SK-N-MC (cell line): ENCODE data around the gene SNPH.

Experiments
- DNase-seq: peaks from one replicate; pipeline ENCODE4 v3.0.0-alpha.2; 2011; ENCODE audit warnings: low read depth, low spot score
- H3K27ac ChIP-seq: fragments of 200-600 bp; sonication (generic); 2 replicates; pipeline ENCODE4 v1.5.1; 2016; ENCODE audit warnings: mixed run types
- H3K36me3 ChIP-seq: fragments of 200-600 bp; sonication (generic); 2 replicates; pipeline ENCODE4 v1.6.1; 2017; ENCODE audit warnings: antibody characterized with exemption, low read length, mixed read lengths; ENCODE audit not compliant: insufficient read depth
- H3K4me3 ChIP-seq: fragments of 200-600 bp; sonication (generic); 2 replicates; pipeline ENCODE4 v1.5.1; 2016
- H3K9ac ChIP-seq: fragments of 200-600 bp; sonication (generic); 2 replicates; pipeline ENCODE4 v1.8.0; 2017; ENCODE audit warnings: mixed run types, mixed read lengths; ENCODE audit not compliant: insufficient read length
- H3K9me3 ChIP-seq: fragments of 200-600 bp; sonication (generic); 2 replicates; pipeline ENCODE4 v1.6.1; 2017; ENCODE audit warnings: low read depth, mild to moderate bottlenecking, antibody characterized with exemption, low read length, moderate library complexity, mixed read lengths
- EZH2 ChIP-seq: fragments of 200-600 bp; sonication (generic); IDR thresholded peaks from one replicate; pipeline ENCODE4 v1.6.1; 2017; ENCODE audit warnings: antibody characterized with exemption
- FOXP2 ChIP-seq: optimal IDR thresholded peaks from 2 replicates; pipeline ENCODE3; 2011; ENCODE audit warnings: mild to moderate bottlenecking, moderate library complexity; ENCODE audit not compliant: insufficient read depth; ENCODE audit errors: extremely low read length, control extremely low read depth
- POLR2AphosphoS5 ChIP-seq: IDR thresholded peaks from 2 replicates; pipeline ENCODE4 v1.6.1; 2012; ENCODE audit warnings: mild to moderate bottlenecking, low read depth, low read length, borderline replicate concordance

SNPH gene

GRCh38 chr20:1287787-1288569 lies 21.9 kb downstream of the SNPH start:
- Histone ChIP-seq H3K27ac (no peak overlapping the region), H3K9ac (no peak overlapping the region), H3K4me3 (no peak overlapping the region), H3K9me3 (no peaks in the 10 kb centered on the region), H3K36me3 (no peaks in the 10 kb centered on the region)
- no peak for DNase-seq
- TF ChIP-seq EZH2 (no peak), FOXP2 (no peak), POLR2AphosphoS5 (no peak)

- H3K9me3 ChIP-seq = no peaks in the 10 kb centered on the region
- TF ChIP-seq POLR2AphosphoS5 (no peak), FOXP2 (no peak), EZH2 (no peak)
- no peak overlapping the region for H3K9ac ChIP-seq
- H3K27ac ChIP-seq = no peak overlapping the region
- H3K36me3 ChIP-seq = no peaks in the 10 kb centered on the region
- DNase-seq = no peak
- no peak overlapping the region for H3K4me3 ChIP-seq
Measured at GRCh38 chr20:1291191-1291741, 25.2 kb downstream of the SNPH start.

- TF ChIP-seq FOXP2 (no peak), EZH2 (no peak), POLR2AphosphoS5 (no peak)
- DNase-seq = no peak
- Histone ChIP-seq H3K36me3 (no peaks in the 10 kb centered on the region), H3K27ac (no peak overlapping the region), H3K9me3 (no peaks in the 10 kb centered on the region), H3K9ac (no peak overlapping the region), H3K4me3 (no peak overlapping the region)
Measured at GRCh38 chr20:1292620-1293019, 26.5 kb downstream of the SNPH start.

- no peak for TF ChIP-seq EZH2
- TF ChIP-seq POLR2AphosphoS5 = no peak
- TF ChIP-seq FOXP2 = no peak
- no peak overlapping the region for H3K9ac ChIP-seq
- no peaks in the 10 kb centered on the region for H3K9me3 ChIP-seq
- no peak overlapping the region for H3K27ac ChIP-seq
- no peaks in the 10 kb centered on the region for H3K36me3 ChIP-seq
- H3K4me3 ChIP-seq = no peak overlapping the region
- no peak for DNase-seq
Measured at GRCh38 chr20:1293641-1294379, 27.7 kb downstream of the SNPH start.

- no peak for TF ChIP-seq POLR2AphosphoS5
- no peak for TF ChIP-seq EZH2
- no peak for TF ChIP-seq FOXP2
- H3K27ac ChIP-seq = no peak overlapping the region
- H3K36me3 ChIP-seq = no peaks in the 10 kb centered on the region
- no peaks in the 10 kb centered on the region for H3K9me3 ChIP-seq
- no peak overlapping the region for H3K9ac ChIP-seq
- DNase-seq = no peak
- H3K4me3 ChIP-seq = no peak overlapping the region
Measured at GRCh38 chr20:1294497-1294896, 28.4 kb downstream of the SNPH start.

DNA sequence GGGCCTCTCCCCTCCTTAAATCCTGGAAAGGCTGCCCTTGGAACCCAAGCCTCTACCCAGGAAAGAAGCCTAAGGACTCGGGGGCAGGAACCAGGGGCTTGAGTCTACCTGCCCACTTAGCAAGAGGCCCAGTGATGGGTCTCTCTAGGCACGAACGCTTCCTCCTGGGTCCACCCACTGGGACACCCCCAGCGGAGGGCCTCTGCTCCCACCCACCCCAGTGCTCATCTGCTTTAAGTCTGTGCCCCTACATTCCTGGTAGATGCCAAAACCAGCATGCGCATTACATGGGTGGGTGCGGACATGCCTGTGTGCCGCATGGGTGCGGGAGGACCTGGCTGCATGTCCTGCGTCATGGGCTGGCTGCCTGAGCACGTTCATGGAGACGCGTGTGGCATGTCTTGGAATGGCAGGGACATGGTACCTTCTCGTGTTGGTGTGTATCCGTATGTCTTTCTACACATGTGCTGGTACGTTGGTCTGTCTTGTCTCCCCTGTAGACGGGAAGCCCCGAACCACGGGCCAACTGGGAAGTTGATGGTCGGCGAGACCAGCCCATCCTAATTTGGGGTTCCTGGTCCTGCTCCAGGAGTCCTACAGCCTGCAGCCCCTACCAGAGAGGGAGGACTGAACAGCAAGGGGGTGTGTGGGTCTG lies 29.3 kb downstream of the SNPH start:
- Histone ChIP-seq H3K27ac (no peak overlapping the region), H3K9ac (no peak overlapping the region), H3K4me3 (no peak overlapping the region), H3K36me3 (no peaks in the 10 kb centered on the region), H3K9me3 (no peaks in the 10 kb centered on the region)
- DNase-seq = no peak
- TF ChIP-seq FOXP2 (no peak), POLR2AphosphoS5 (no peak), EZH2 (no peak)

- no peaks in the 10 kb centered on the region for H3K9me3 ChIP-seq
- no peak overlapping the region for H3K4me3 ChIP-seq
- no peak overlapping the region for H3K27ac ChIP-seq
- H3K36me3 ChIP-seq = no peaks in the 10 kb centered on the region
- no peak overlapping the region for H3K9ac ChIP-seq
- TF ChIP-seq EZH2 = no peak
- no peak for TF ChIP-seq POLR2AphosphoS5
- TF ChIP-seq FOXP2 = no peak
- DNase-seq = no peak
Measured at GRCh38 chr20:1296117-1296610, 30.1 kb downstream of the SNPH start.

- Histone ChIP-seq H3K27ac (no peak overlapping the region), H3K9me3 (no peaks in the 10 kb centered on the region), H3K36me3 (no peaks in the 10 kb centered on the region), H3K9ac (no peak overlapping the region), H3K4me3 (no peak overlapping the region)
- no peak for DNase-seq
- TF ChIP-seq POLR2AphosphoS5 (no peak), FOXP2 (no peak), EZH2 (no peak)
Measured at GRCh38 chr20:1296922-1297321, 30.8 kb downstream of the SNPH start.
